Hepatocyte (in vitro differentiated cells): Measurements from ENCODE around the gene KIFC3. TPM values are rescaled to one million over a fixed set of nuclear protein-coding genes. Genes with fewer than 3 reads are reported as not detected.

Experiments
- DNase-seq: peaks from one replicate; pipeline ENCODE4 v3.0.0-alpha.2; 2016; ENCODE audit warnings: low spot score
- H2AFZ ChIP-seq: fragments of 200-600 bp; sonication (generic); 2 replicates; pipeline ENCODE4 v1.6.0; 2016; ENCODE audit warnings: antibody characterized with exemption, mild to moderate bottlenecking
- H3K27ac ChIP-seq: fragments of 200-600 bp; sonication (generic); 2 replicates; pipeline ENCODE4 v1.5.1; 2016; ENCODE audit warnings: mild to moderate bottlenecking
- H3K27me3 ChIP-seq: fragments of 200-600 bp; sonication (generic); 2 replicates; pipeline ENCODE4 v1.6.1; 2016
- H3K36me3 ChIP-seq: fragments of 200-600 bp; sonication (generic); replicated peaks from 2 replicates; pipeline ENCODE4 v1.5.1; 2016; ENCODE audit warnings: low read depth; ENCODE audit not compliant: insufficient read depth
- H3K4me1 ChIP-seq: fragments of 200-600 bp; sonication (generic); 2 replicates; pipeline ENCODE4 v1.5.1; 2016; ENCODE audit warnings: mild to moderate bottlenecking, moderate library complexity; ENCODE audit not compliant: insufficient read depth
- H3K4me2 ChIP-seq: fragments of 200-600 bp; sonication (generic); 2 replicates; pipeline ENCODE4 v1.6.0; 2016
- H3K4me3 ChIP-seq: fragments of 200-600 bp; sonication (generic); 2 replicates; pipeline ENCODE4 v1.5.1; 2016; ENCODE audit warnings: mild to moderate bottlenecking
- H3K79me2 ChIP-seq: fragments of 200-600 bp; sonication (generic); 2 replicates; pipeline ENCODE4 v1.6.0; 2017; ENCODE audit warnings: mild to moderate bottlenecking
- H3K9me2 ChIP-seq: fragments of 200-600 bp; sonication (generic); replicated peaks from 2 replicates; pipeline ENCODE4 v1.6.0; 2017; ENCODE audit warnings: mild to moderate bottlenecking; ENCODE audit not compliant: insufficient read depth
- H3K9me3 ChIP-seq: fragments of 200-600 bp; sonication (generic); 2 replicates; pipeline ENCODE4 v1.5.1; 2016; ENCODE audit warnings: low read depth, mild to moderate bottlenecking
- H4K20me1 ChIP-seq: fragments of 200-600 bp; sonication (generic); 2 replicates; pipeline ENCODE4 v1.6.0; 2016; ENCODE audit warnings: mild to moderate bottlenecking; ENCODE audit not compliant: insufficient read depth, poor library complexity, severe bottlenecking
- CTCF ChIP-seq: fragments of 200-600 bp; sonication (generic); IDR thresholded peaks from 2 replicates; pipeline ENCODE4 v1.5.1; 2016; ENCODE audit warnings: antibody characterized with exemption, mild to moderate bottlenecking; ENCODE audit not compliant: poor library complexity
- EZH2 ChIP-seq: fragments of 200-600 bp; sonication (generic); IDR thresholded peaks from 2 replicates; pipeline ENCODE4 v1.6.1; 2016; ENCODE audit warnings: antibody characterized with exemption, mild to moderate bottlenecking, borderline replicate concordance
- EZH2phosphoT487 ChIP-seq: fragments of 200-600 bp; sonication (generic); IDR thresholded peaks from one replicate; pipeline ENCODE4 v1.6.1; 2018; ENCODE audit warnings: antibody characterized with exemption, mild to moderate bottlenecking, low read depth, moderate library complexity; ENCODE audit not compliant: unreplicated experiment, severe bottlenecking
- WGBS: methylation state at CpG from one replicate; pipeline ENCODE4 v1.1.6; 2016; ENCODE audit warnings: low lambda C conversion rate; ENCODE audit errors: missing lambda C conversion rate; 5-methylcytosine and 5-hydroxymethylcytosine counted together
- polyA plus RNA-seq: library from polyadenylated mRNA; unstranded; fragments of >200 nt; fragmentation: Nextera tagmentation; extraction: Ambion mirVana; gene quantifications from 2 replicates; pipeline ENCODE4 v1.2.1, GENCODE V29; 2016
- total RNA-seq: library from RNA; depleted of rRNA; stranded (reverse); fragments of >200 nt; gene quantifications from 2 replicates; pipeline ENCODE4 v1.2.3, GENCODE V29; 2014

KIFC3 gene
- total and polyA plus RNA-seq, 2 experiments from 2014 or later, result 49.7 to 55.3 TPM

GRCh38 chr16:57843400-57843799, 41.1 kb upstream of the KIFC3 start:
- Histone ChIP-seq H3K4me1 (no peaks in the 10 kb centered on the region), H3K4me2 (no peak overlapping the region), H3K79me2 (no peaks in the 10 kb centered on the region), H4K20me1 (no peaks in the 10 kb centered on the region), H3K9me3 (no peaks in the 10 kb centered on the region), H3K9me2 (no peaks in the 10 kb centered on the region), H3K27me3 (no peaks in the 10 kb centered on the region), H3K27ac (no peak overlapping the region), H3K4me3 (no peak overlapping the region), H3K36me3 (no peaks in the 10 kb centered on the region), H2AFZ (no peak overlapping the region)
- WGBS, result 100% methylated on average over 1 of the region's 1 CpG
- TF ChIP-seq EZH2phosphoT487 (no peak), EZH2 (no peak), CTCF (no peak)
- no peak for DNase-seq

GRCh38 chr16:57842601-57843000, 40.3 kb upstream of the KIFC3 start:
- DNase-seq, result no peak
- H3K27ac ChIP-seq, result no peak overlapping the region
- no peaks in the 10 kb centered on the region for H4K20me1 ChIP-seq
- no peak overlapping the region for H3K4me2 ChIP-seq
- H3K9me3 ChIP-seq, result no peaks in the 10 kb centered on the region
- H2AFZ ChIP-seq, result no peak overlapping the region
- H3K4me1 ChIP-seq, result no peaks in the 10 kb centered on the region
- no peak overlapping the region for H3K4me3 ChIP-seq
- no peaks in the 10 kb centered on the region for H3K27me3 ChIP-seq
- 93% methylated on average over 5 of the region's 5 CpGs for WGBS
- no peaks in the 10 kb centered on the region for H3K36me3 ChIP-seq
- H3K9me2 ChIP-seq, result no peaks in the 10 kb centered on the region
- no peaks in the 10 kb centered on the region for H3K79me2 ChIP-seq
- TF ChIP-seq EZH2 (no peak), EZH2phosphoT487 (no peak), CTCF (no peak)

- WGBS, result 72% methylated on average over 8 of the region's 8 CpGs
Measured at GRCh38 chr16:57840833-57841232, 38.5 kb upstream of the KIFC3 start.

More at GRCh38 chr16:57840833-57841232, 38.5 kb upstream of the KIFC3 start:
- Histone ChIP-seq H3K9me3 (no peaks in the 10 kb centered on the region), H4K20me1 (no peaks in the 10 kb centered on the region), H3K4me2 (no peak overlapping the region), H3K27ac (no peak overlapping the region), H2AFZ (no peak overlapping the region), H3K9me2 (no peaks in the 10 kb centered on the region), H3K79me2 (no peaks in the 10 kb centered on the region), H3K4me1 (no peaks in the 10 kb centered on the region), H3K27me3 (no peaks in the 10 kb centered on the region), H3K36me3 (no peaks in the 10 kb centered on the region), H3K4me3 (no peak overlapping the region)
- DNase-seq, result no peak
- TF ChIP-seq EZH2 (no peak), CTCF (no peak), EZH2phosphoT487 (no peak)
